H1 (cell line): ENCODE results near the gene DDB1. TPM values are rescaled to one million over a fixed set of nuclear protein-coding genes. Genes with fewer than 3 reads are reported as not detected.

Experiments used
- CTCF ChIA-PET: fragments of 300-600 bp; sonication (Branson Sonifier 250); formaldehyde crosslinking; loops from one replicate; lab custom pipeline; 2021; ENCODE audit not compliant: partially characterized antibody; lab: Charles Lee
- POLR2A ChIA-PET: fragments of 300-600 bp; sonication (Branson Sonifier 250); formaldehyde crosslinking; loops from one replicate; lab custom pipeline; 2021; ENCODE audit warnings: inconsistent platforms; ENCODE audit not compliant: partially characterized antibody; lab: Charles Lee
- DNase-seq, 2 experiments: peaks; one replicate each; pipeline versions ENCODE4 v3.0.0 to v3.0.0-alpha.2; 2010 to 2022; ENCODE audit warnings: low spot score in 2 of 2, low read depth in 1 of 2, mixed read lengths in 1 of 2
- FAIRE-seq: peaks from 2 replicates; lab custom pipeline; 2011; peaks lifted over from hg19 to GRCh38; lab: Jason Lieb, UNC
- H2AFZ ChIP-seq: 2 replicates; pipeline ENCODE4 v1.8.1; 2012; ENCODE audit warnings: low read length, inconsistent platforms
- H2AK5ac ChIP-seq: 2 replicates; pipeline ENCODE4 v1.6.1; 2013; ENCODE audit warnings: low read depth, low read length
- H2BK120ac ChIP-seq: replicated peaks from 2 replicates; pipeline ENCODE3; 2013; ENCODE audit warnings: low read depth, low read length, inconsistent platforms
- H2BK12ac ChIP-seq: 2 replicates; pipeline ENCODE4 v1.6.1; 2013; ENCODE audit warnings: low read depth, low read length
- H2BK15ac ChIP-seq: 2 replicates; pipeline ENCODE4 v1.6.1; 2013; ENCODE audit warnings: low read length
- H2BK20ac ChIP-seq: 2 replicates; pipeline ENCODE4 v1.6.1; 2013; ENCODE audit warnings: low read length
- H2BK5ac ChIP-seq: 2 replicates; pipeline ENCODE4 v1.6.1; 2013; ENCODE audit warnings: low read depth, low read length
- H3K14ac ChIP-seq: 2 replicates; pipeline ENCODE4 v1.6.1; 2013; ENCODE audit warnings: inconsistent platforms; ENCODE audit not compliant: insufficient read length
- H3K18ac ChIP-seq: 2 replicates; pipeline ENCODE4 v1.6.1; 2013; ENCODE audit warnings: low read length; ENCODE audit errors: extremely low read depth
- H3K23ac ChIP-seq: 2 replicates; pipeline ENCODE4 v1.6.1; 2013; ENCODE audit warnings: inconsistent platforms; ENCODE audit not compliant: insufficient read length
- H3K23me2 ChIP-seq: 2 replicates; pipeline ENCODE4 v1.6.1; 2013; ENCODE audit warnings: low read depth, low read length
- H3K27ac ChIP-seq: 2 replicates; pipeline ENCODE4 v1.6.1; 2011; ENCODE audit warnings: low read depth, low read length, inconsistent platforms
- H3K27me3 ChIP-seq, 4 experiments: replicated peaks in 1 of 4; 1 replicate in 1 of 4; 2 replicates in 3 of 4; pipeline versions ENCODE4 v1.6.1 to v1.8.1; 2011 to 2013; ENCODE audit warnings: low read length in 3 of 4, mild to moderate bottlenecking in 3 of 4, inconsistent platforms in 2 of 4, mixed read lengths in 2 of 4, moderate library complexity in 1 of 4; ENCODE audit not compliant: control insufficient read depth in 3 of 4, insufficient read depth in 3 of 4; ENCODE audit errors: extremely low read depth in 1 of 4
- H3K36me3 ChIP-seq, 4 experiments: 2 replicates each; pipeline versions ENCODE4 v1.6.1 to v1.8.1; 2011 to 2013; ENCODE audit warnings: mild to moderate bottlenecking in 4 of 4, low read length in 3 of 4, moderate library complexity in 2 of 4, control low read depth in 1 of 4, inconsistent platforms in 1 of 4; ENCODE audit not compliant: insufficient read depth in 4 of 4, control insufficient read depth in 2 of 4
- H3K4ac ChIP-seq: replicated peaks from 2 replicates; pipeline ENCODE3; 2013; ENCODE audit warnings: low read length, low read depth, mixed read lengths, inconsistent platforms; ENCODE audit not compliant: insufficient read length
- H3K4me1 ChIP-seq, 4 experiments: replicated peaks in 1 of 4; 1 replicate in 1 of 4; 2 replicates in 3 of 4; pipeline versions ENCODE4 v1.6.1 to v1.8.1; 2011 to 2013; ENCODE audit warnings: low read length in 3 of 4, inconsistent platforms in 2 of 4, mixed read lengths in 1 of 4; ENCODE audit not compliant: insufficient read depth in 4 of 4, control insufficient read depth in 3 of 4
- H3K4me2 ChIP-seq, 2 experiments: 2 replicates each; pipeline versions ENCODE4 v1.6.1 to v1.8.1; 2011 to 2013; ENCODE audit warnings: low read depth in 2 of 2, low read length in 2 of 2, control low read depth in 1 of 2, inconsistent platforms in 1 of 2, mild to moderate bottlenecking in 1 of 2; ENCODE audit not compliant: insufficient read depth in 1 of 2
- H3K4me3 ChIP-seq, 4 experiments: fragments of 200-600, 300-600 bp in 1 of 4; sonication (generic), shearing (Covaris generic), sonication (Bioruptor Twin) in 1 of 4; 2 replicates each; pipeline versions ENCODE4 v1.5.1 to v1.8.1; 2011 to 2016; ENCODE audit warnings: low read length in 4 of 4, low read depth in 3 of 4, control low read depth in 2 of 4, inconsistent platforms in 2 of 4, mild to moderate bottlenecking in 2 of 4, mixed read lengths in 1 of 4, moderate library complexity in 1 of 4; ENCODE audit not compliant: insufficient read depth in 2 of 4; ENCODE audit errors: extremely low read depth in 1 of 4
- H3K56ac ChIP-seq: replicated peaks from 2 replicates; pipeline ENCODE3; 2013; ENCODE audit warnings: low read depth, mild to moderate bottlenecking, mixed read lengths, low read length, inconsistent platforms; ENCODE audit not compliant: insufficient read length
- H3K79me1 ChIP-seq: 2 replicates; pipeline ENCODE4 v1.6.1; 2013; ENCODE audit warnings: low read depth, low read length, control low read depth
- H3K79me2 ChIP-seq, 2 experiments: 2 replicates each; pipeline versions ENCODE4 v1.6.1 to v1.8.1; 2012 to 2013; ENCODE audit warnings: low read length in 2 of 2, mild to moderate bottlenecking in 2 of 2, inconsistent platforms in 1 of 2; ENCODE audit not compliant: insufficient read depth in 2 of 2, control insufficient read depth in 1 of 2
- H3K9ac ChIP-seq, 4 experiments: replicated peaks in 1 of 4; 1 replicate in 1 of 4; 2 replicates in 3 of 4; pipeline versions ENCODE4 v1.6.1 to v1.8.1; 2011 to 2013; ENCODE audit warnings: low read depth in 3 of 4, low read length in 3 of 4, control low read depth in 2 of 4, mild to moderate bottlenecking in 2 of 4, moderate library complexity in 2 of 4, inconsistent platforms in 1 of 4; ENCODE audit errors: extremely low read depth in 1 of 4
- H3K9me3 ChIP-seq, 2 experiments: 2 replicates each; pipeline versions ENCODE4 v1.6.1 to v1.8.1; 2012 to 2013; ENCODE audit warnings: mild to moderate bottlenecking in 2 of 2, moderate library complexity in 2 of 2, control low read depth in 1 of 2, inconsistent platforms in 1 of 2, low read depth in 1 of 2, low read length in 1 of 2, mixed read lengths in 1 of 2; ENCODE audit not compliant: insufficient read depth in 2 of 2
- H4K20me1 ChIP-seq, 2 experiments: replicated peaks in 1 of 2; 2 replicates each; pipeline versions ENCODE3 to v1.8.1; 2011 to 2013; ENCODE audit warnings: inconsistent platforms in 2 of 2, low read length in 2 of 2, mild to moderate bottlenecking in 1 of 2; ENCODE audit not compliant: insufficient read depth in 2 of 2, control insufficient read depth in 1 of 2
- H4K5ac ChIP-seq: 2 replicates; pipeline ENCODE4 v1.6.1; 2013; ENCODE audit warnings: low read length, low read depth, mixed read lengths, inconsistent platforms; ENCODE audit not compliant: insufficient read length
- H4K8ac ChIP-seq: 2 replicates; pipeline ENCODE4 v1.8.0; 2013; ENCODE audit warnings: mild to moderate bottlenecking, moderate library complexity, low read length, inconsistent platforms; ENCODE audit not compliant: insufficient read depth; ENCODE audit errors: extremely low read depth
- H4K91ac ChIP-seq: replicated peaks from 2 replicates; pipeline ENCODE3; 2013; ENCODE audit warnings: low read length, mixed read lengths, inconsistent platforms; ENCODE audit not compliant: insufficient read length
- RAD21 ChIP-seq, 2 experiments: IDR thresholded peaks in 1 of 2; conservative IDR thresholded peaks in 1 of 2; 2 replicates each; pipeline ENCODE4 v1.6.1; 2011; ENCODE audit warnings: low read depth in 2 of 2, low read length in 2 of 2, improper control_type of control experiment in 1 of 2, inconsistent platforms in 1 of 2, mild to moderate bottlenecking in 1 of 2, moderate library complexity in 1 of 2
- RFX5 ChIP-seq: IDR thresholded peaks from 2 replicates; pipeline ENCODE4 v1.6.1; 2011; ENCODE audit warnings: low read depth, low read length, improper control_type of control experiment, borderline replicate concordance
- WGBS, 2 experiments: shearing (Covaris generic) in 1 of 2; methylation state at CpG; one replicate each; pipeline versions ENCODE4 v1.1.6 to v1.1.7; 2013 to 2015; ENCODE audit warnings: low lambda C conversion rate in 2 of 2, mixed read lengths in 2 of 2, inconsistent platforms in 1 of 2, low coverage in 1 of 2, missing lambda C conversion rate in 1 of 2; ENCODE audit not compliant: insufficient replicate concordance in 2 of 2, insufficient coverage in 1 of 2, insufficient read length in 1 of 2; ENCODE audit errors: extremely low coverage in 1 of 2, missing lambda C conversion rate in 1 of 2; 5-methylcytosine and 5-hydroxymethylcytosine counted together
- polyA plus RNA-seq, 7 experiments: library from polyadenylated mRNA; depleted of rRNA in 3 of 7; stranded (reverse) in 5 of 7; unstranded in 2 of 7; fragments of >200 nt in 5 of 7; fragments of 200-250 nt in 2 of 7; gene quantifications; 1 replicate in 5 of 7; 2 replicates in 1 of 7; 4 replicates in 1 of 7; pipeline versions ENCODE4 v1.2.1 to v1.2.3, GENCODE V29; 2011 to 2013; ENCODE audit warnings: missing spikeins in 2 of 7, mixed read lengths in 2 of 7
- total RNA-seq: library from RNA; stranded (reverse); fragmentation: NEBNext Ultra II Directional; extraction: Animal tissue kit (Norgen Biotek cat#: 25700); gene quantifications from 2 replicates; pipeline ENCODE4 v1.2.1, GENCODE V29; 2021

Gene DDB1
- total and polyA plus RNA-seq, 2 of the 8 experiments (the other 6 are each of a cell fraction or from before 2014, with no cell fraction given): 275 to 306 TPM

DNA sequence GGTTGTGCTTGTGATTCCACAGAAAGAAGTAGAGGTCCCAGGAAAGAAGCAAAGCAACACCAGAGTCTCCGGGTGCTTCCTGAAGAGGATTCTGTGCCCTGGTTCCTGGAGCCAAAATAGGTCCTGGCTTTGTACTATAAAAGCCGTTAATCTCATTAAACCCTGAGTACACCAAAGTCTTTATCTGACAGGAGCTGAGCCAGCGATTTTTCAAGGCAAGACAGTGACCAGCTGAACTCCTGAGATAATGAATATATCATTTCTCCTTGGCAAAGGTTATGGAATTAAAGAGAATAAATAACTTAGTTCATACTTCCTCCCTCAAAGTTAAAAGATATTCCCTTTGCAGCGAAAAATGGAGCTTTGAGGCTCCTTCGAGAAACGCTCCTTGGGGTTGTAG is 34.5 kb upstream of the DDB1 start:
- Histone ChIP-seq H3K4me3 (no peak overlapping the region), H4K5ac (no peak overlapping the region), H2AFZ (no peak overlapping the region), H3K9ac (no peak overlapping the region), H2BK15ac (no peak overlapping the region), H3K4me2 (no peak overlapping the region), H3K23me2 (peaks cover 4% of the 10 kb centered on the region), H2BK120ac (no peak overlapping the region), H3K9me3 (peaks cover 0 to 4% of the 10 kb centered on the region in 2 experiments; a peak in 1 of 4 replicates), H3K27ac (no peak overlapping the region), H2BK12ac (no peak overlapping the region), H3K14ac (no peak overlapping the region), H3K79me2 (peaks cover 3 to 14% of the 10 kb centered on the region in 2 experiments), H3K23ac (no peak overlapping the region), H2BK20ac (no peak overlapping the region), H3K36me3 (peaks cover 21 to 72% (median 44%) of the 10 kb centered on the region in 4 experiments), H2AK5ac (no peak overlapping the region), H3K18ac (no peak overlapping the region), H3K4me1 (no peaks in the 10 kb centered on the region), H3K79me1 (peaks cover 3% of the 10 kb centered on the region; the same call in 1 of the 2 replicates), H4K91ac (no peak overlapping the region), H2BK5ac (no peak overlapping the region), H4K20me1 (no peaks in the 10 kb centered on the region), H4K8ac (no peak overlapping the region), H3K27me3 (no peaks in the 10 kb centered on the region), H3K56ac (no peak overlapping the region), H3K4ac (no peak overlapping the region)
- 86% methylated on average over 6 of the region's 6 CpGs; no CpG with 5 or more reads in 1 of the 2 experiments for WGBS, 2 experiments
- ChIA-PET POLR2A (interaction anchor here (0.8 to 39.7 kb wide), 8 partner anchors 3 to 63 kb away, joined by 3 to 1106 read pairs (median 4); partner anchors contain the start of genes CPSF7, CYB561A3, DDB1 and SDHAF2), CTCF (interaction anchor here (1.1 to 22.8 kb wide), 3 partner anchors 15 to 30 kb away, joined by 3 to 255 read pairs (median 199); partner anchors contain the start of genes DDB1, TKFC and TMEM216)
- DNase-seq: no peak
- FAIRE-seq: no peak
- TF ChIP-seq RFX5 (no peak), RAD21 (IDR thresholded peaks at IDR 0.05 in 1 of 2, conservative IDR thresholded peaks at IDR 0.05 in 1 of 2; ENCODE audit: low read depth in 2 of 2, low read length in 2 of 2) (no peak)
